Endothelial cell of umbilical vein (primary cell): Measurements from ENCODE around the gene EDEM1. TPM values are rescaled to one million over a fixed set of nuclear protein-coding genes. Genes with fewer than 3 reads are reported as not detected.

ENCODE experiments used
- BruUV-seq: library from RNA; stranded (reverse); fragments of 400-500 nt; replicated peaks from 2 replicates; lab custom pipeline; 2021; lab: Mats Ljungman, UMichigan
- CTCF ChIA-PET: fragments of 300-600, 350-600 bp; sonication (Branson Sonifier 250); formaldehyde crosslinking; loops from one replicate; lab custom pipeline; 2021; ENCODE audit warnings: antibody characterized with exemption, inconsistent platforms; lab: Charles Lee
- POLR2A ChIA-PET: fragments of 300-600, 350-600 bp; sonication (Branson Sonifier 250); formaldehyde crosslinking; loops from one replicate; lab custom pipeline; 2021; ENCODE audit warnings: antibody characterized with exemption, inconsistent platforms; lab: Charles Lee
- DNase-seq: peaks from one replicate; pipeline ENCODE4 v3.0.0-alpha.2; 2011; ENCODE audit warnings: low read depth, low spot score
- FAIRE-seq: peaks from 2 replicates; lab custom pipeline; 2011; peaks lifted over from hg19 to GRCh38; lab: Jason Lieb, UNC
- H2AFZ ChIP-seq: 2 replicates; pipeline ENCODE4 v1.6.0; 2012; ENCODE audit warnings: low read depth, low read length, control low read depth, inconsistent platforms
- H3K27ac ChIP-seq: 2 replicates; pipeline ENCODE4 v1.5.1; 2011; ENCODE audit warnings: low read depth, mild to moderate bottlenecking, control low read depth, low read length, moderate library complexity; ENCODE audit not compliant: insufficient read depth
- H3K27me3 ChIP-seq, 2 experiments: 2 replicates each; pipeline versions ENCODE4 v1.6.0 to v1.6.1; 2011; ENCODE audit warnings: low read length in 2 of 2, mixed read lengths in 1 of 2; ENCODE audit not compliant: control insufficient read depth in 2 of 2, insufficient read depth in 2 of 2
- H3K36me3 ChIP-seq, 2 experiments: 2 replicates in 1 of 2; 3 replicates in 1 of 2; pipeline ENCODE4 v1.5.1; 2011; ENCODE audit warnings: low read length in 2 of 2, mild to moderate bottlenecking in 1 of 2, moderate library complexity in 1 of 2; ENCODE audit not compliant: control insufficient read depth in 2 of 2, insufficient read depth in 2 of 2; ENCODE audit errors: extremely low read depth in 1 of 2
- H3K4me1 ChIP-seq: 3 replicates; pipeline ENCODE4 v1.5.1; 2011; ENCODE audit warnings: mild to moderate bottlenecking, low read length; ENCODE audit not compliant: control insufficient read depth, insufficient read depth; ENCODE audit errors: extremely low read depth
- H3K4me2 ChIP-seq: 2 replicates; pipeline ENCODE4 v1.6.1; 2011; ENCODE audit warnings: low read length, control low read depth, mixed read lengths; ENCODE audit not compliant: insufficient read depth
- H3K4me3 ChIP-seq, 3 experiments: fragments of 200-600 bp in 1 of 3; sonication (generic), shearing (Covaris generic) in 1 of 3; replicated peaks in 1 of 3; 2 replicates each; pipeline ENCODE4 v1.5.1; 2011 to 2016; ENCODE audit warnings: control low read depth in 3 of 3, low read length in 3 of 3, mild to moderate bottlenecking in 2 of 3, inconsistent platforms in 1 of 3, low read depth in 1 of 3, moderate library complexity in 1 of 3; ENCODE audit not compliant: insufficient read depth in 1 of 3
- H3K79me2 ChIP-seq: 2 replicates; pipeline ENCODE4 v1.6.0; 2012; ENCODE audit warnings: low read length, inconsistent platforms; ENCODE audit not compliant: control insufficient read depth, insufficient read depth
- H3K9ac ChIP-seq: replicated peaks from 2 replicates; pipeline ENCODE3; 2011; ENCODE audit warnings: low read length, control low read depth; ENCODE audit not compliant: insufficient read depth; ENCODE audit errors: extremely low read depth
- H3K9me1 ChIP-seq: replicated peaks from 3 replicates; pipeline ENCODE4 v1.6.0; 2011; ENCODE audit warnings: mild to moderate bottlenecking, low read length; ENCODE audit not compliant: control insufficient read depth, insufficient read depth; ENCODE audit errors: extremely low read depth
- H3K9me3 ChIP-seq: replicated peaks from 2 replicates; pipeline ENCODE4 v1.5.1; 2012; ENCODE audit warnings: low read length, inconsistent platforms; ENCODE audit not compliant: control insufficient read depth, insufficient read depth
- H4K20me1 ChIP-seq: replicated peaks from 2 replicates; pipeline ENCODE3; 2011; ENCODE audit warnings: mild to moderate bottlenecking, low read length; ENCODE audit not compliant: control insufficient read depth, insufficient read depth; ENCODE audit errors: extremely low read depth
- CTCF ChIP-seq, 2 donors: IDR thresholded peaks; 1 replicate in 1 of 2; 2 replicates in 1 of 2; pipeline ENCODE4 v1.5.1; 2011; ENCODE audit warnings: low read length in 2 of 2, mild to moderate bottlenecking in 2 of 2, moderate library complexity in 2 of 2, control low read depth in 1 of 2, inconsistent platforms in 1 of 2, low read depth in 1 of 2; ENCODE audit not compliant: insufficient read depth in 1 of 2; ENCODE audit errors: extremely low read depth in 1 of 2
- EZH2 ChIP-seq: IDR thresholded peaks from 2 replicates; pipeline ENCODE4 v1.6.1; 2012; ENCODE audit warnings: borderline replicate concordance, low read depth, mild to moderate bottlenecking, moderate library complexity, low read length, inconsistent platforms; ENCODE audit not compliant: severe bottlenecking
- GATA2 ChIP-seq: IDR thresholded peaks from 2 replicates; pipeline ENCODE4 v1.7.0; 2011; ENCODE audit warnings: low read depth, mild to moderate bottlenecking, moderate library complexity, mixed read lengths, low read length; ENCODE audit not compliant: insufficient read length, insufficient read depth
- JUN ChIP-seq: IDR thresholded peaks from 2 replicates; pipeline ENCODE4 v1.6.1; 2011; ENCODE audit warnings: borderline replicate concordance, low read depth; ENCODE audit not compliant: insufficient read length, insufficient read depth
- MYC ChIP-seq: IDR thresholded peaks from one replicate; pipeline ENCODE4 v1.6.1; 2011; ENCODE audit warnings: mild to moderate bottlenecking, low read depth, low read length
- POLR2A ChIP-seq: IDR thresholded peaks from 2 replicates; pipeline ENCODE4 v1.6.1; 2012; ENCODE audit warnings: low read depth, mild to moderate bottlenecking, control low read depth, low read length
- POLR2AphosphoS5 ChIP-seq: IDR thresholded peaks from 2 replicates; pipeline ENCODE4 v1.6.1; 2012; ENCODE audit warnings: low read depth, mild to moderate bottlenecking, control low read depth, low read length, moderate library complexity; ENCODE audit not compliant: insufficient read depth
- dilution Hi-C: fragments of 300-500 bp; cut with MboI; formaldehyde crosslinking; loops from one replicate; pipeline ENCODE4 v1.15.0; 2019; ENCODE audit warnings: low sequenced_read_pairs; ENCODE audit not compliant: extremely low pct_ligation_motif_present
- intact Hi-C: fragments of 100-400 bp; cut with micrococcal nuclease; formaldehyde crosslinking; loops from one replicate; pipeline ENCODE4 v1.10.0; 2022
- polyA plus RNA-seq, 4 experiments: library from polyadenylated mRNA; depleted of rRNA in 3 of 4; stranded (reverse) in 3 of 4; unstranded in 1 of 4; fragments of >200 nt; gene quantifications; 2 replicates each; pipeline versions ENCODE4 v1.2.1 to v1.2.3, GENCODE V29; 2011 to 2012; ENCODE audit warnings: missing spikeins in 1 of 4
- total RNA-seq: library from RNA; stranded (reverse); gene quantifications from 2 replicates; pipeline ENCODE4 v1.2.3, GENCODE V29; 2021
- TF ChIP-seq, protein P1 (sequence below): IDR thresholded peaks from 2 replicates; pipeline ENCODE4 v1.6.1; 2011; ENCODE audit not compliant: insufficient read depth, insufficient read length

Gene EDEM1
- total and polyA plus RNA-seq, 2 donors (not counting 3 experiments of a cell fraction or from before 2014, with no cell fraction given), result 19.4 to 61.1 TPM

- dilution Hi-C loops, result no loop called here
These were observed 10.8 kb downstream of the EDEM1 start for GRCh38 chr3:5198313-5198677.

More at GRCh38 chr3:5198313-5198677, 10.8 kb downstream of the EDEM1 start:
- Histone ChIP-seq H3K36me3 (peaks cover 15 to 25% of the 10 kb centered on the region in 2 experiments), H3K9me3 (no peaks in the 10 kb centered on the region), H3K4me2 (no peak overlapping the region), H2AFZ (no peak overlapping the region), H3K79me2 (peaks cover 39% of the 10 kb centered on the region), H3K4me3 (no peak overlapping the region), H3K27me3 (no peaks in the 10 kb centered on the region), H3K27ac (no peak overlapping the region), H4K20me1 (no peaks in the 10 kb centered on the region), H3K4me1 (peaks cover 38% of the 10 kb centered on the region), H3K9me1 (no peaks in the 10 kb centered on the region), H3K9ac (no peak overlapping the region)
- POLR2A ChIA-PET, result no interaction called here
- BruUV-seq, result no TSS peak
- no peak for FAIRE-seq
- no peak for TF ChIP-seq EZH2
- no peak for TF ChIP-seq POLR2A
- TF ChIP-seq CTCF (IDR thresholded peaks at IDR 0.05; ENCODE audit: extremely low read depth in 1 of 2, insufficient read depth in 1 of 2, low read depth in 1 of 2, low read length in 2 of 2), result no peak
- TF ChIP-seq POLR2AphosphoS5, result no peak
- TF ChIP-seq GATA2, result no peak
- TF ChIP-seq JUN, result no peak
- no peak for TF ChIP-seq MYC
- TF ChIP-seq, protein P1, sequence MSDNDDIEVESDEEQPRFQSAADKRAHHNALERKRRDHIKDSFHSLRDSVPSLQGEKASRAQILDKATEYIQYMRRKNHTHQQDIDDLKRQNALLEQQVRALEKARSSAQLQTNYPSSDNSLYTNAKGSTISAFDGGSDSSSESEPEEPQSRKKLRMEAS, result no peak
- no peak for DNase-seq
- intact Hi-C loops, result no loop called here
- CTCF ChIA-PET, result interaction anchor here (1.4 to 3.0 kb wide), 2 partner anchors 67 to 487 kb away, joined by 3 to 12 read pairs; no protein-coding TSS in a partner anchor
